Natural killer cell (primary cell): ENCODE data around the gene WDR7. TPM values are rescaled to one million over a fixed set of nuclear protein-coding genes. Genes with fewer than 3 reads are reported as not detected.

ENCODE experiments used
- ATAC-seq, 3 donors: fragments of 150-1000 bp in 2 of 3; fragments of 200-7000 bp in 1 of 3; cut with Tn5 transposase; 1 replicate in 1 of 3; 2 replicates in 2 of 3; pipeline ENCODE4 v1.10.0; 2021; ENCODE audit warnings: mild to moderate bottlenecking in 2 of 3, moderate library complexity in 2 of 3
- DNase-seq, 2 donors: peaks; one replicate each; pipeline versions ENCODE4 v3.0.0 to v3.0.0-alpha.2; 2013 to 2021; ENCODE audit warnings: mixed read lengths in 1 of 2
- H3K27ac ChIP-seq: one replicate; pipeline ENCODE4 v1.5.1; 2013; ENCODE audit warnings: mild to moderate bottlenecking, low read length
- H3K27me3 ChIP-seq: one replicate; pipeline ENCODE4 v1.6.1; 2013; ENCODE audit warnings: low read length; ENCODE audit not compliant: control insufficient read depth, insufficient read depth
- H3K36me3 ChIP-seq: one replicate; pipeline ENCODE4 v1.6.1; 2013; ENCODE audit warnings: low read length; ENCODE audit not compliant: control insufficient read depth, insufficient read depth
- H3K4me1 ChIP-seq: one replicate; pipeline ENCODE4 v1.6.1; 2013; ENCODE audit warnings: low read length; ENCODE audit not compliant: control insufficient read depth, insufficient read depth
- H3K4me3 ChIP-seq: one replicate; pipeline ENCODE4 v1.5.1; 2013; ENCODE audit warnings: low read length
- H3K9me3 ChIP-seq: one replicate; pipeline ENCODE4 v1.6.1; 2013; ENCODE audit warnings: low read length; ENCODE audit not compliant: control insufficient read depth, insufficient read depth
- H3K27ac Mint-ChIP-seq, 2 donors: one replicate each; pipeline ENCODE4 v1.8.0; 2022; ENCODE audit warnings: mild to moderate bottlenecking in 2 of 2, mixed read lengths in 2 of 2, moderate library complexity in 1 of 2
- H3K27me3 Mint-ChIP-seq, 2 donors: one replicate each; pipeline ENCODE4 v1.8.0; 2022; ENCODE audit warnings: low read depth in 2 of 2, mixed read lengths in 2 of 2
- H3K36me3 Mint-ChIP-seq: one replicate; pipeline ENCODE4 v1.8.0; 2022; ENCODE audit warnings: mixed read lengths
- H3K4me1 Mint-ChIP-seq, 2 donors: one replicate each; pipeline ENCODE4 v1.8.0; 2022; ENCODE audit warnings: mixed read lengths in 2 of 2
- H3K4me3 Mint-ChIP-seq: one replicate; pipeline ENCODE4 v1.8.0; 2022; ENCODE audit warnings: mild to moderate bottlenecking, moderate library complexity, mixed read lengths
- H3K9me3 Mint-ChIP-seq, 2 donors: one replicate each; pipeline ENCODE4 v1.8.0; 2022; ENCODE audit warnings: mixed read lengths in 2 of 2
- CTCF ChIP-seq: fragments of 200-600 bp; IDR thresholded peaks from one replicate; pipeline ENCODE4 v1.8.0; 2022; ENCODE audit warnings: antibody characterized with exemption
- WGBS: methylation state at CpG from one replicate; pipeline ENCODE4 v1.1.7; 2013; ENCODE audit warnings: missing lambda C conversion rate; ENCODE audit not compliant: insufficient coverage; 5-methylcytosine and 5-hydroxymethylcytosine counted together
- intact Hi-C: fragments of 100-400 bp; cut with micrococcal nuclease; formaldehyde crosslinking; loops from one replicate; pipeline ENCODE4 v1.14.2; 2022
- total RNA-seq, 4 donors: library from RNA; stranded (reverse); fragments of 120-200 nt in 1 of 4; gene quantifications; one replicate each; pipeline versions ENCODE4 v1.2.3 to v1.2.4, GENCODE V29; 2013 to 2022

Gene WDR7
- total RNA-seq, 3 donors from 2014 or later (not counting 1 experiment from before 2014, with no cell fraction given) = 71.1 to 103 (median 77.3) TPM

GRCh38 chr18:56795381-56795780 is 144.2 kb downstream of the WDR7 start:
- no peak overlapping the region for H3K4me3 ChIP-seq
- no peaks in the 10 kb centered on the region for H3K36me3 Mint-ChIP-seq
- peaks cover 2% of the 10 kb centered on the region for H3K36me3 ChIP-seq
- no peak overlapping the region for H3K4me3 Mint-ChIP-seq
- H3K27me3 Mint-ChIP-seq = no peaks in the 10 kb centered on the region
- no peak overlapping the region for H3K27ac ChIP-seq
- H3K4me1 ChIP-seq = no peaks in the 10 kb centered on the region
- ATAC-seq (no peak), DNase-seq (no peak)
- intact Hi-C loops = no loop called here
- TF ChIP-seq CTCF = no peak
- 100% methylated on average over 1 of the region's 1 CpG for WGBS
- H3K9me3 Mint-ChIP-seq = no peaks in the 10 kb centered on the region
- H3K4me1 Mint-ChIP-seq = peaks cover 4% of the 10 kb centered on the region in 2 donors
- H3K27me3 ChIP-seq = no peaks in the 10 kb centered on the region
- no peaks in the 10 kb centered on the region for H3K9me3 ChIP-seq
- no peak overlapping the region for H3K27ac Mint-ChIP-seq

- WGBS = 76% methylated on average over 2 of the region's 2 CpGs
- peaks cover 6% of the 10 kb centered on the region for H3K36me3 Mint-ChIP-seq
- H3K36me3 ChIP-seq = peaks cover 2% of the 10 kb centered on the region
These were observed 148.6 kb downstream of the WDR7 start for GRCh38 chr18:56799756-56800155.

GRCh38 chr18:56803051-56803450 is 151.9 kb downstream of the WDR7 start:
- no peak overlapping the region for H3K4me3 Mint-ChIP-seq
- H3K36me3 Mint-ChIP-seq = peaks cover 6% of the 10 kb centered on the region
- no peak for DNase-seq
- WGBS = 100% methylated on average over 1 of the region's 1 CpG
- no peaks in the 10 kb centered on the region for H3K4me1 ChIP-seq
- no peaks in the 10 kb centered on the region for H3K9me3 Mint-ChIP-seq
- no peak overlapping the region for H3K27ac Mint-ChIP-seq
- no peaks in the 10 kb centered on the region for H3K27me3 Mint-ChIP-seq
- intact Hi-C loops = no loop called here
- peaks cover 4 to 5% of the 10 kb centered on the region in 2 donors for H3K4me1 Mint-ChIP-seq
- TF ChIP-seq CTCF = no peak
- no peaks in the 10 kb centered on the region for H3K9me3 ChIP-seq
- no peak overlapping the region for H3K27ac ChIP-seq
- H3K4me3 ChIP-seq = no peak overlapping the region
- no peaks in the 10 kb centered on the region for H3K27me3 ChIP-seq
- no peaks in the 10 kb centered on the region for H3K36me3 ChIP-seq
- no peak for ATAC-seq

More at GRCh38 chr18:56799756-56800155, 148.6 kb downstream of the WDR7 start:
- Histone ChIP-seq H3K4me1 (no peaks in the 10 kb centered on the region), H3K9me3 (no peaks in the 10 kb centered on the region), H3K27ac (no peak overlapping the region), H3K27me3 (no peaks in the 10 kb centered on the region), H3K4me3 (no peak overlapping the region)
- intact Hi-C loops = no loop called here
- Mint-ChIP-seq H3K27me3 (no peaks in the 10 kb centered on the region), H3K27ac (no peak overlapping the region), H3K9me3 (no peaks in the 10 kb centered on the region), H3K4me3 (no peak overlapping the region), H3K4me1 (peaks cover 4% of the 10 kb centered on the region in 2 donors)
- DNase-seq (no peak), ATAC-seq (no peak)
- TF ChIP-seq CTCF = no peak

- Mint-ChIP-seq H3K27ac (no peak overlapping the region), H3K9me3 (no peaks in the 10 kb centered on the region), H3K4me3 (no peak overlapping the region), H3K4me1 (peaks cover 4 to 9% of the 10 kb centered on the region in 2 donors), H3K27me3 (no peaks in the 10 kb centered on the region), H3K36me3 (peaks cover 6% of the 10 kb centered on the region)
- Histone ChIP-seq H3K4me3 (no peak overlapping the region), H3K27ac (no peak overlapping the region), H3K36me3 (no peaks in the 10 kb centered on the region), H3K9me3 (no peaks in the 10 kb centered on the region), H3K27me3 (no peaks in the 10 kb centered on the region), H3K4me1 (no peaks in the 10 kb centered on the region)
- no peak for TF ChIP-seq CTCF
- DNase-seq (no peak), ATAC-seq (no peak)
- 93% methylated on average over 2 of the region's 5 CpGs for WGBS
- intact Hi-C loops = no loop called here
These were observed 153.2 kb downstream of the WDR7 start for GRCh38 chr18:56804395-56804794.
